A673 (cell line): ENCODE results near the gene TLE2. TPM values are rescaled to one million over a fixed set of nuclear protein-coding genes. Genes with fewer than 3 reads are reported as not detected.
A peak's percentile ranks its signal among the peaks of the same experiment; 100 is the strongest.
"Not testable (repeated sequence)": the region's sequence is repeated elsewhere in the genome, so short reads cannot be mapped to it uniquely, and the experiment has no call there.

ENCODE experiments used
- BruUV-seq: library from RNA; stranded (reverse); fragments of 400-500 nt; replicated peaks from 2 replicates; lab custom pipeline; 2021; lab: Mats Ljungman, UMichigan
- CTCF ChIA-PET: fragments of 300-600 bp; sonication (Branson Sonifier 250); formaldehyde crosslinking; loops from one replicate; lab custom pipeline; 2022; ENCODE audit warnings: antibody characterized with exemption; lab: Charles Lee
- POLR2A ChIA-PET: fragments of 300-600 bp; sonication (Branson Sonifier 250); formaldehyde crosslinking; loops from one replicate; lab custom pipeline; 2022; ENCODE audit warnings: antibody characterized with exemption; ENCODE audit not compliant: low non-redundant PET; lab: Charles Lee
- DNase-seq: peaks from one replicate; pipeline ENCODE4 v3.0.0-alpha.2; 2015; ENCODE audit warnings: low spot score
- H3K27ac ChIP-seq: fragments of 200-600 bp; sonication (generic); 2 replicates; pipeline ENCODE4 v1.5.1; 2016; ENCODE audit warnings: mixed run types, low read depth, mild to moderate bottlenecking, mixed read lengths, antibody characterized with exemption, low read length; ENCODE audit not compliant: poor library complexity, severe bottlenecking
- H3K27me3 ChIP-seq: fragments of 200-600 bp; sonication (generic); replicated peaks from 2 replicates; pipeline ENCODE4 v1.6.1; 2017; ENCODE audit warnings: mixed run types, low read depth, mild to moderate bottlenecking, mixed read lengths, antibody characterized with exemption, low read length; ENCODE audit not compliant: insufficient read depth, poor library complexity
- H3K36me3 ChIP-seq: fragments of 200-600 bp; sonication (generic); 2 replicates; pipeline ENCODE4 v1.6.1; 2016; ENCODE audit warnings: mixed run types, mild to moderate bottlenecking, mixed read lengths, antibody characterized with exemption, low read length; ENCODE audit not compliant: insufficient read depth, poor library complexity, severe bottlenecking
- H3K4me1 ChIP-seq: fragments of 200-600 bp; sonication (generic); 2 replicates; pipeline ENCODE4 v1.6.1; 2017; ENCODE audit warnings: mixed run types, mild to moderate bottlenecking, mixed read lengths, antibody characterized with exemption, low read length; ENCODE audit not compliant: insufficient read depth, poor library complexity, severe bottlenecking
- H3K4me3 ChIP-seq: fragments of 200-600 bp; sonication (generic); 2 replicates; pipeline ENCODE4 v1.5.1; 2016; ENCODE audit warnings: low read depth, mixed run types, mild to moderate bottlenecking, mixed read lengths, low read length; ENCODE audit not compliant: poor library complexity, severe bottlenecking
- H3K9me3 ChIP-seq: fragments of 200-600 bp; sonication (generic); 2 replicates; pipeline ENCODE4 v1.6.1; 2016; ENCODE audit warnings: mixed run types, low read depth, mild to moderate bottlenecking, mixed read lengths, antibody characterized with exemption, low read length; ENCODE audit not compliant: poor library complexity, severe bottlenecking
- CTCF ChIP-seq: fragments of 300-800, 200-600 bp; sonication (generic); conservative IDR thresholded peaks from 2 replicates; pipeline ENCODE4 v1.5.1; 2017; ENCODE audit warnings: low read depth, mild to moderate bottlenecking, antibody characterized with exemption, low read length, moderate library complexity, mixed read lengths
- EZH2 ChIP-seq: fragments of 200-600 bp; sonication (generic); IDR thresholded peaks from 2 replicates; pipeline ENCODE4 v1.6.1; 2017; ENCODE audit warnings: borderline replicate concordance, low read depth, mild to moderate bottlenecking, mixed read lengths, antibody characterized with exemption, low read length; ENCODE audit not compliant: poor library complexity, severe bottlenecking
- intact Hi-C: fragments of 100-400 bp; cut with micrococcal nuclease; formaldehyde crosslinking; loops from one replicate; pipeline ENCODE4 v1.10.0; 2022; ENCODE audit not compliant: unreplicated experiment
- total RNA-seq: library from RNA; stranded (reverse); gene quantifications from 2 replicates; pipeline ENCODE4 v1.2.3, GENCODE V29; 2021

Gene TLE2
- total RNA-seq, 1 experiment from 2014 or later, result 10.8 TPM

- DNase-seq, result no peak
- Histone ChIP-seq H3K27me3 (no peaks in the 10 kb centered on the region), H3K27ac (no peak overlapping the region), H3K4me3 (no peak overlapping the region), H3K9me3 (no peaks in the 10 kb centered on the region), H3K36me3 (no peaks in the 10 kb centered on the region), H3K4me1 (peaks cover 27% of the 10 kb centered on the region)
- no TSS peak for BruUV-seq
- POLR2A ChIA-PET, result no interaction called here
- CTCF ChIA-PET, result interaction anchor here (0.6 kb wide), 1 partner anchor 35 kb away, joined by 6 read pairs; no protein-coding TSS in a partner anchor
- TF ChIP-seq EZH2, result no peak
- no peak for TF ChIP-seq CTCF
- intact Hi-C loops, result loop anchor here (5.0 kb wide), 1 partner anchor 57 kb away; no protein-coding TSS in a partner anchor
These were observed 10.6 kb upstream of the TLE2 start for GRCh38 chr19:3039641-3040077.

- H3K27ac ChIP-seq, result no peak overlapping the region
- no peaks in the 10 kb centered on the region for H3K9me3 ChIP-seq
- CTCF ChIA-PET, result interaction anchor here (0.6 kb wide), 1 partner anchor 36 kb away, joined by 6 read pairs; no protein-coding TSS in a partner anchor
- no peaks in the 10 kb centered on the region for H3K27me3 ChIP-seq
- no peaks in the 10 kb centered on the region for H3K36me3 ChIP-seq
- no peak for DNase-seq
- peaks cover 32% of the 10 kb centered on the region for H3K4me1 ChIP-seq
- POLR2A ChIA-PET, result no interaction called here
- TF ChIP-seq CTCF, result no peak
- TF ChIP-seq EZH2, result no peak
- intact Hi-C loops, result loop anchor here (5.0 kb wide), 1 partner anchor 57 kb away; no protein-coding TSS in a partner anchor
- H3K4me3 ChIP-seq, result no peak overlapping the region
- BruUV-seq, result no TSS peak
These were observed 10.0 kb upstream of the TLE2 start for GRCh38 chr19:3039125-3039524.

GRCh38 chr19:3038214-3038613, 9.1 kb upstream of the TLE2 start:
- H3K4me3 ChIP-seq, result no peak overlapping the region
- H3K36me3 ChIP-seq, result no peaks in the 10 kb centered on the region
- BruUV-seq, result no TSS peak
- no peaks in the 10 kb centered on the region for H3K9me3 ChIP-seq
- no peaks in the 10 kb centered on the region for H3K27me3 ChIP-seq
- CTCF ChIA-PET, result no interaction called here
- no peak for TF ChIP-seq EZH2
- no peak for TF ChIP-seq CTCF
- POLR2A ChIA-PET, result no interaction called here
- H3K27ac ChIP-seq, result no peak overlapping the region
- peaks cover 32% of the 10 kb centered on the region for H3K4me1 ChIP-seq
- intact Hi-C loops, result loop anchor here (5.0 kb wide), 1 partner anchor 56 kb away; no protein-coding TSS in a partner anchor
- no peak for DNase-seq

GRCh38 chr19:3036977-3037544, 8.0 kb upstream of the TLE2 start:
- intact Hi-C loops, result loop anchor here (5.0 kb wide), 1 partner anchor 55 kb away; no protein-coding TSS in a partner anchor
- not testable (repeated sequence) for H3K9me3 ChIP-seq, H3K27me3 ChIP-seq, BruUV-seq, H3K36me3 ChIP-seq, DNase-seq
- ChIA-PET CTCF (interaction anchor here (1.3 kb wide), 1 partner anchor 24 kb away, joined by 4 read pairs; no protein-coding TSS in a partner anchor), POLR2A (interaction anchor here (0.6 kb wide), 1 partner anchor 95 kb away, joined by 3 read pairs; no protein-coding TSS in a partner anchor)
- Histone ChIP-seq H3K4me3 (peak overlapping the region; percentile 58), H3K4me1 (peaks cover 24% of the 10 kb centered on the region), H3K27ac (peak overlapping the region; percentile 91)
